Measurements from ENCODE around the gene CLIP2. TPM values are rescaled to one million over a fixed set of nuclear protein-coding genes. Genes with fewer than 3 reads are reported as not detected.
A peak's percentile ranks its signal among the peaks of the same experiment; 100 is the strongest.

The CLIP2 gene
- polyA plus RNA-seq, 3 donors: 1.1 to 5.2 (median 1.3) TPM

- H3K4me3 Mint-ChIP-seq: no peak overlapping the region
- H3K27ac Mint-ChIP-seq: peak overlapping the region in 1 of 7 donors; percentile 53
- H3K9me3 Mint-ChIP-seq: peaks cover 0 to 2% (median 0%) of the 10 kb centered on the region in 7 donors
- H3K4me1 Mint-ChIP-seq: peaks cover 3% of the 10 kb centered on the region
- peaks cover 4 to 8% (median 6%) of the 10 kb centered on the region in 3 donors for H3K27me3 Mint-ChIP-seq (ENCODE audit: low read depth in 3 of 3)
- H3K36me3 Mint-ChIP-seq: no peaks in the 10 kb centered on the region
- no peaks in the 10 kb centered on the region for H4K20me1 ChIP-seq (ENCODE audit: insufficient read depth, low read length)
- H2AFZ ChIP-seq (ENCODE audit: insufficient read depth, low read depth, low read length, poor library complexity, severe bottlenecking): no peak overlapping the region
- H3K9me3 ChIP-seq (replicated peaks in 1 of 2; ENCODE audit: control insufficient read depth in 1 of 2, insufficient read depth in 1 of 2, low read length in 2 of 2): no peaks in the 10 kb centered on the region
- H3K36me3 ChIP-seq (replicated peaks in 1 of 2; ENCODE audit: control insufficient read depth in 1 of 2, insufficient read depth in 2 of 2, low read length in 2 of 2): no peaks in the 10 kb centered on the region
- peak; percentile 96 for TF ChIP-seq CTCF (IDR thresholded peaks at IDR 0.05)
- no peak overlapping the region for H3K9ac ChIP-seq (ENCODE audit: insufficient read depth, low read length, poor library complexity, severe bottlenecking)
- intact Hi-C loops (cut with micrococcal nuclease): loop anchor here (1.0 to 10.0 kb wide), 3 partner anchors 149 to 627 kb away; no protein-coding TSS in a partner anchor
- no peaks in the 10 kb centered on the region for H3K79me2 ChIP-seq (ENCODE audit: insufficient read depth, low read length)
- 44% methylated on average over 12 of the region's 16 CpGs for WGBS (ENCODE audit: insufficient coverage)
- H3K27me3 ChIP-seq (ENCODE audit: control insufficient read depth in 2 of 2, insufficient read depth in 2 of 2, low read length in 2 of 2): no peaks in the 10 kb centered on the region
- no peaks in the 10 kb centered on the region for H3K4me1 ChIP-seq (ENCODE audit: control insufficient read depth in 1 of 2, insufficient read depth in 2 of 2, low read length in 2 of 2)
- H3K4me3 ChIP-seq (replicated peaks in 1 of 3; ENCODE audit: low read depth in 2 of 3, low read length in 3 of 3): no peak overlapping the region
- no peak overlapping the region for H3K27ac ChIP-seq (ENCODE audit: low read depth in 1 of 2, low read length in 2 of 2)
- H3K4me2 ChIP-seq (replicated peaks; ENCODE audit: extremely low read depth, low read length, poor library complexity, severe bottlenecking): no peak overlapping the region
- DNase-seq: peak; percentile 35 to 60 (median 60)
Measured at GRCh38 chr7:74417419-74417971, 128.3 kb downstream of the CLIP2 start.

GRCh38 chr7:74418076-74418475, 128.9 kb downstream of the CLIP2 start:
- Mint-ChIP-seq H3K36me3 (no peaks in the 10 kb centered on the region), H3K4me1 (peaks cover 3% of the 10 kb centered on the region), H3K9me3 (peaks cover 0 to 2% (median 0%) of the 10 kb centered on the region in 7 donors), H3K27ac (peak overlapping the region in 1 of 7 donors; percentile 5), H3K4me3 (no peak overlapping the region), H3K27me3 (ENCODE audit: low read depth in 3 of 3) (peaks cover 6 to 8% (median 6%) of the 10 kb centered on the region in 3 donors)
- 86% methylated on average over 8 of the region's 8 CpGs for WGBS (ENCODE audit: insufficient coverage)
- no peaks in the 10 kb centered on the region for H3K4me1 ChIP-seq (ENCODE audit: control insufficient read depth in 1 of 2, insufficient read depth in 2 of 2, low read length in 2 of 2)
- TF ChIP-seq CTCF (IDR thresholded peaks at IDR 0.05): no peak
- H3K9me3 ChIP-seq (replicated peaks in 1 of 2; ENCODE audit: control insufficient read depth in 1 of 2, insufficient read depth in 1 of 2, low read length in 2 of 2): no peaks in the 10 kb centered on the region
- no peaks in the 10 kb centered on the region for H3K36me3 ChIP-seq (replicated peaks in 1 of 2; ENCODE audit: control insufficient read depth in 1 of 2, insufficient read depth in 2 of 2, low read length in 2 of 2)
- H3K9ac ChIP-seq (ENCODE audit: insufficient read depth, low read length, poor library complexity, severe bottlenecking): no peak overlapping the region
- H3K27ac ChIP-seq (ENCODE audit: low read depth in 1 of 2, low read length in 2 of 2): no peak overlapping the region
- H2AFZ ChIP-seq (ENCODE audit: insufficient read depth, low read depth, low read length, poor library complexity, severe bottlenecking): no peak overlapping the region
- no peak overlapping the region for H3K4me3 ChIP-seq (replicated peaks in 1 of 3; ENCODE audit: low read depth in 2 of 3, low read length in 3 of 3)
- H3K27me3 ChIP-seq (ENCODE audit: control insufficient read depth in 2 of 2, insufficient read depth in 2 of 2, low read length in 2 of 2): no peaks in the 10 kb centered on the region
- intact Hi-C loops (cut with micrococcal nuclease): loop anchor here in 1 of 2 donors (10.0 kb wide), 2 partner anchors 257 to 627 kb away; no protein-coding TSS in a partner anchor
- DNase-seq: no peak
- H4K20me1 ChIP-seq (ENCODE audit: insufficient read depth, low read length): no peaks in the 10 kb centered on the region
- H3K79me2 ChIP-seq (ENCODE audit: insufficient read depth, low read length): no peaks in the 10 kb centered on the region
- H3K4me2 ChIP-seq (replicated peaks; ENCODE audit: extremely low read depth, low read length, poor library complexity, severe bottlenecking): no peak overlapping the region

All from CD14-positive monocyte (primary cell).